Thyroid gland (tissue), 4 donors: ENCODE results near the gene NOL12. TPM values are rescaled to one million over a fixed set of nuclear protein-coding genes. Genes with fewer than 3 reads are reported as not detected.

Experiments used
- DNase-seq, 2 donors: peaks; one replicate each; pipeline ENCODE4 v3.0.0-alpha.2; 2019
- H3K27ac ChIP-seq, 3 donors: fragments of 200-600 bp; sonication (generic); 1 replicate in 2 of 3; 2 replicates in 1 of 3; pipeline ENCODE4 v1.5.1; 2016 to 2019; ENCODE audit warnings: mild to moderate bottlenecking in 1 of 3, moderate library complexity in 1 of 3
- H3K27me3 ChIP-seq: fragments of 200-600 bp; sonication (generic); one replicate; pipeline ENCODE4 v1.5.1; 2019
- H3K36me3 ChIP-seq, 2 donors: fragments of 200-600 bp; sonication (generic); one replicate each; pipeline ENCODE4 v1.5.1; 2016 to 2019
- H3K4me1 ChIP-seq, 2 donors: fragments of 200-600 bp; sonication (generic); one replicate each; pipeline ENCODE4 v1.5.1; 2017 to 2019
- H3K4me3 ChIP-seq, 3 donors: fragments of 200-600 bp; sonication (generic); replicated peaks in 1 of 3; 1 replicate in 2 of 3; 2 replicates in 1 of 3; pipeline ENCODE4 v1.5.1; 2016; ENCODE audit warnings: mild to moderate bottlenecking in 1 of 3
- H3K9me3 ChIP-seq: fragments of 200-600 bp; sonication (generic); one replicate; pipeline ENCODE4 v1.5.1; 2017
- POLR2A ChIP-seq, 2 donors: fragments of 450-650 bp; IDR thresholded peaks; one replicate each; pipeline ENCODE4 v1.6.1; 2017; ENCODE audit warnings: antibody characterized with exemption in 2 of 2, mild to moderate bottlenecking in 2 of 2, moderate library complexity in 1 of 2
- WGBS, 2 donors: methylation state at CpG; one replicate each; pipeline ENCODE4 v1.1.5; 2017; 5-methylcytosine and 5-hydroxymethylcytosine counted together
- intact Hi-C: fragments of 100-400 bp; cut with DNase I; formaldehyde crosslinking; loops from one replicate; pipeline ENCODE4 v1.15.1; 2023
- total RNA-seq, 4 donors: library from RNA; depleted of rRNA; stranded (reverse); fragments of >200 nt; gene quantifications; one replicate each; pipeline ENCODE4 v1.2.3, GENCODE V29; 2016
- TF ChIP-seq, protein P1 (sequence below), 6 experiments: fragments of 200-600 bp in 3 of 6; fragments of 450-650 bp in 3 of 6; sonication (generic) in 3 of 6; IDR thresholded peaks; one replicate each; pipeline ENCODE4 v1.5.1; 2016 to 2019; ENCODE audit warnings: antibody characterized with exemption in 6 of 6, mild to moderate bottlenecking in 2 of 6, inconsistent platforms in 1 of 6, moderate library complexity in 1 of 6

NOL12 gene
- total RNA-seq, 4 donors from 2014 or later, result 18.7 to 52.6 (median 47.6) TPM

DNA sequence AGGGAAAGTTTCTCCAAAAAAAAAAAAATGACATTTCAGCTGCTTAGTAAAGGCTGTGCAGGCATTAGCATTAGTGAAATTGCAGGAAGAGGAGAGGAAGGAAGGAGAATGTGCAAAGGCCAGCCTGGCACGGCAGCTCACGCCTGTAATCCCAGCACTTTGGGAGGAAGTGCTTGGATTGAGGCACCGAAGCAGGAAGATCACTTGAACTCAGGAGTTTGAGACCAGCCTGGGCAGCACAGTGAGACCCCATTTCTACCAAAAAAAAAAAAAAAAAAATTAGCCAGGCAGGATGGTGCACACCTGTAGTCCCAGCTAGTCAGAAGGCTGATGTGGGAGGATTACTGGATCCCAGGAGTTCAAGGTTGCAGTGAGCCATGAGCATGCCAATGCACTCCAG is 18.5 kb downstream of the NOL12 start:
- Histone ChIP-seq H3K27me3 (no peaks in the 10 kb centered on the region), H3K9me3 (no peaks in the 10 kb centered on the region), H3K36me3 (no peaks in the 10 kb centered on the region), H3K4me3 (no peak overlapping the region), H3K4me1 (no peaks in the 10 kb centered on the region), H3K27ac (no peak overlapping the region)
- intact Hi-C loops, result no loop called here
- TF ChIP-seq POLR2A (IDR thresholded peaks at IDR 0.05), result no peak
- TF ChIP-seq, protein P1, sequence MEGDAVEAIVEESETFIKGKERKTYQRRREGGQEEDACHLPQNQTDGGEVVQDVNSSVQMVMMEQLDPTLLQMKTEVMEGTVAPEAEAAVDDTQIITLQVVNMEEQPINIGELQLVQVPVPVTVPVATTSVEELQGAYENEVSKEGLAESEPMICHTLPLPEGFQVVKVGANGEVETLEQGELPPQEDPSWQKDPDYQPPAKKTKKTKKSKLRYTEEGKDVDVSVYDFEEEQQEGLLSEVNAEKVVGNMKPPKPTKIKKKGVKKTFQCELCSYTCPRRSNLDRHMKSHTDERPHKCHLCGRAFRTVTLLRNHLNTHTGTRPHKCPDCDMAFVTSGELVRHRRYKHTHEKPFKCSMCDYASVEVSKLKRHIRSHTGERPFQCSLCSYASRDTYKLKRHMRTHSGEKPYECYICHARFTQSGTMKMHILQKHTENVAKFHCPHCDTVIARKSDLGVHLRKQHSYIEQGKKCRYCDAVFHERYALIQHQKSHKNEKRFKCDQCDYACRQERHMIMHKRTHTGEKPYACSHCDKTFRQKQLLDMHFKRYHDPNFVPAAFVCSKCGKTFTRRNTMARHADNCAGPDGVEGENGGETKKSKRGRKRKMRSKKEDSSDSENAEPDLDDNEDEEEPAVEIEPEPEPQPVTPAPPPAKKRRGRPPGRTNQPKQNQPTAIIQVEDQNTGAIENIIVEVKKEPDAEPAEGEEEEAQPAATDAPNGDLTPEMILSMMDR (IDR thresholded peaks at IDR 0.05), result no peak
- WGBS, 2 donors, result 81 to 90% methylated on average over 3 of the region's 3 CpGs
- no peak for DNase-seq

DNA sequence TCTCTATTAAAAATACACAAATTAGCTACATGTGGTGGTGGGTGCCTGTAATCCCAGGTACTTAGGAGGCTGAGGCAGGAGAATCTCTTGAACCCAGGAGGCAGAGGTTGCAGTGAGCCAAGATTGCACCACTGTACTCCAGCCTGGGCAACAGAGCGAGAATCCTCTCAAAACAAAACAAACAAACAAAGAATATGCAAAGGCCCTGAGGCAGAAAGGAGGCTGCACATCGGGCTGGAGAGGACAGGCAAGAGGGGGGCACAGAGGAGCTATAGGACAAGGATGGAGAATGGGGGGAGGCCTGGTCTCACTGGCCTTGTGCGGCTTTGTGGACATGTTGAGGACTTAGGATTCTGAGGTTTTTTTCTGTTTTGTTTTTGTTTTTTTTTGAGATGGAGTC is 19.1 kb downstream of the NOL12 start:
- Histone ChIP-seq H3K4me3 (no peak overlapping the region), H3K9me3 (no peaks in the 10 kb centered on the region), H3K4me1 (no peaks in the 10 kb centered on the region), H3K36me3 (no peaks in the 10 kb centered on the region), H3K27me3 (no peaks in the 10 kb centered on the region), H3K27ac (no peak overlapping the region)
- DNase-seq, result no peak
- no peak for TF ChIP-seq POLR2A (IDR thresholded peaks at IDR 0.05)
- TF ChIP-seq, protein P1 (IDR thresholded peaks at IDR 0.05), result no peak
- intact Hi-C loops, result no loop called here
- 94 to 97% methylated on average over 3 of the region's 3 CpGs for WGBS, 2 donors

DNA sequence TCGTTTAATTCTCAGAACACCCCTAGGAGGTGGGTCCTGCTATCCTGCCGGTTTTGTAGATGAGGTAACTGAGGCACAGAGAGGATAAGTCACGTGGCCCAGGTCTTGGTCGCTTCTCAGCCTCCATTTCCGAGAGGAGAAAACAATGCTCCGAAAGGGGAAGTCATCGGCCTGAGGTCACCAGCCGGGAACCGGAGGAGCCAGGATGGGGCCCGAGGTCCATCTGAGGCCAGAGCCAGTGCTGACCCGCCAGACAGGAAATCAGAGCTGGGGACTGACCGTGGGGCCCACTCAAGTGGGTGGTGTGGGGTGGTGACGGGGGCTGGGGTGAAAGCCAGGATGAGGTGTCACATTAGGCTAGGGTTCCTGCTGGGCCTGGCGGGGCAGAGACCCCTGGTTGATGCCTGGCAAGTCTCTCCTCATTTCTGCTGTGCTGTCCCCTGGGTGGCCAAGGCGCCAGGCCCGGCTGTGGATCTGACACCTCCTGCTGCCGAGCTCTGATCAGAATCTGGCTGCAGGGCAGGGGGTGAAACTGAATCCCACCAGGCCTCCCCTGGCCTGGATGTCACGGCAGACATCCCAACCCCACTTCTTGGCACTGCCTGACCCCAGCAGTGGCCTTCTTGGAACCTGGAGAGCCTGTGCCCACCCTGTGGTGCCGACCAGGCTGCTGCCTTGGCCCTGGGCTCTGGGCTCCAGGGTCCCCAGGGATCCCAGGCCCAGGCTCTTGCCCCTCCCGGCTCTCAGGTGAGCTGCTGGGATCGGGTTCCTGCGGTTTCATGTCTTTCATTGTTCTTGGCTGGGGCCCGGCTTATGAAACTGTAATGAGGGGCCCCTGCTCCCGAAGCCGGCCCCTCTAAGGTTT is 22.7 kb downstream of the NOL12 start:
- H3K27me3 ChIP-seq, result no peaks in the 10 kb centered on the region
- intact Hi-C loops, result no loop called here
- TF ChIP-seq, protein P1 (IDR thresholded peaks at IDR 0.05), result no peak
- no peak for TF ChIP-seq POLR2A (IDR thresholded peaks at IDR 0.05)
- H3K9me3 ChIP-seq, result no peaks in the 10 kb centered on the region
- DNase-seq, result no peak
- no peak overlapping the region for H3K27ac ChIP-seq
- H3K4me1 ChIP-seq, result no peaks in the 10 kb centered on the region
- H3K4me3 ChIP-seq, result no peak overlapping the region
- no peaks in the 10 kb centered on the region for H3K36me3 ChIP-seq
- WGBS, 2 donors, result 88 to 94% methylated on average over 20 to 21 of the region's 25 CpGs

DNA sequence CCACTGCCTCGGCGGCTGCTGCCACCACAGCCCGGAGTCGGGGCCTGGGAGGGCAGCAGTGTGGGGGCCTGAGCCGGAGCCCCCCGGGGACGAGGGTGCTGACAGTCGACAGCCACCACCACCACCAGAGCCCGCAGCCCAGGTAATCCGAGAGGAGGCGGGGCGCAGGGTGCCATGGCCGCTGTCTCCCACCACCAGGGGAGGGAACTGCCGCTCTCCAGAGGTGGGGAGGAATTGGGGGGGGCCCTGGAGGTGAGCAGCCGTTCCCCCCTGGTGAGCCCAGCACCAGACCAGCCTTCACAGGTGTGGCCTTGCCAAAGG is 23.3 kb downstream of the NOL12 start:
- DNase-seq, result no peak
- Histone ChIP-seq H3K4me1 (no peaks in the 10 kb centered on the region), H3K27me3 (no peaks in the 10 kb centered on the region), H3K27ac (no peak overlapping the region), H3K36me3 (no peaks in the 10 kb centered on the region), H3K4me3 (no peak overlapping the region), H3K9me3 (no peaks in the 10 kb centered on the region)
- WGBS, 2 donors, result 95 to 96% methylated on average over 10 to 15 of the region's 15 CpGs
- TF ChIP-seq POLR2A (IDR thresholded peaks at IDR 0.05), result no peak
- TF ChIP-seq, protein P1 (IDR thresholded peaks at IDR 0.05), result no peak
- intact Hi-C loops, result no loop called here

DNA sequence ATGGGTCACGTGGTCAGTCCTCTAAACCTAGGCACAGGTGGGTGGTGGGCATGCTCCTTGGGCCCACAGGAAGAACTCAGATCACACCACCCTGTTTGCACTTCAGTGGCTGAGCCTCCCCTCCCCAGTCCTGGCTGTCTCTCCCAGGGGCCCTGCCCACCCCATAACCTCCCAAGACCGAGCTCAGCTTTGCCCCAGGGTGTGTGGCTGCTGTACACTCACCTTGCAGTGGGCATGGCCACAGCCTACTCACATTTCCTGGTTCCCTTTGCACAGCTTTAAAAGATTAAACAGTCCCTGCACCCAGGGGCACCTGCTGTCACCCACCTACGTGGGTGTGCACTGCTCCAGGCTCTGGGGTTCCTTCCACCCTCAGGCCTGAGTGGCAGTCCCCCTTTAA is 24.5 kb downstream of the NOL12 start:
- Histone ChIP-seq H3K4me3 (no peak overlapping the region), H3K27ac (no peak overlapping the region), H3K9me3 (no peaks in the 10 kb centered on the region), H3K27me3 (no peaks in the 10 kb centered on the region), H3K4me1 (no peaks in the 10 kb centered on the region), H3K36me3 (no peaks in the 10 kb centered on the region)
- intact Hi-C loops, result no loop called here
- 84 to 100% methylated on average over 2 to 3 of the region's 3 CpGs for WGBS, 2 donors
- TF ChIP-seq, protein P1 (IDR thresholded peaks at IDR 0.05), result no peak
- TF ChIP-seq POLR2A (IDR thresholded peaks at IDR 0.05), result no peak
- DNase-seq, result no peak
